DND-41 (cell line): ENCODE measurements around the gene GSAP.

Experiments
- EZH2 ChIP-seq: IDR thresholded peaks from 3 replicates; pipeline ENCODE4 v1.6.1; 2012; ENCODE audit warnings: borderline replicate concordance, low read depth, mild to moderate bottlenecking, moderate library complexity, low read length, inconsistent platforms; ENCODE audit not compliant: severe bottlenecking
- TF ChIP-seq, protein P1 (sequence below): IDR thresholded peaks from 2 replicates; pipeline ENCODE4 v1.5.1; 2012; ENCODE audit warnings: borderline replicate concordance, low read length, moderate library complexity, mild to moderate bottlenecking; ENCODE audit not compliant: poor library complexity, severe bottlenecking; ENCODE audit errors: extremely low read depth

DNA sequence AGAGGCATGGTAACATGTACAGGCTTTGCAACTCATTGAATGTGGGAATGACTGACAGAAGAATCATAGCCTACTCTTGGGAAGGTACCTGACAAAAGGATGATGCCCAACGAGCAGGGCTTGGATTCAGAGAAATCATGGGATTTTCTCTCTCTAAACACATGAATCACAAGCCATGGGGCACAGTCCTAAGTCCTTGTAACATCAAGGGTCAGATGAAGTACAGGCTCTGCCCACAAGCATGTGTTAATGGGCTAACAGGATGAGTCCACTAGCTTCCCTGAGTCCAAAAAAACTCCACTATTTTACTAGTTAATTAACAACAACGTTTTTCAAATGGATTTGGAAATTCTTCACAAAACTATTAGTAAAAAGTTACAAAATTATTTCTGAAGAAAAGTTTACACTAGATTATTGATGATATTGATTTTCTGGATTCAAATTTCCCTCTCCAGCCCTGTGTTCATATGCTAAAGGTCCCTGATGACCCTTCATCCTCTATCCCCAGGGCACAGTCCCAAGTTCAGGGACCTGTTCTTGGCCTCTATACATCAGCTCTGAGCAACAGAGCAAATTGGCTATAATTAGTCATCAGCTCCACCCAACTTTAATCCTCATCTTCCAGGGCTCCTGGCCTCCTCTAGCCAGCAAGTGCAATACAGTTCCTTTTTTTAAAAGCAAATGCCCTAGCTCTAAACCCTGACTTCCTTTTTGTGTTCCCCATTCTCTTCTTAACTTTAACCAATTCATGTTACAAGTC lies 99.8 kb downstream of the GSAP start:
- TF ChIP-seq, protein P1, sequence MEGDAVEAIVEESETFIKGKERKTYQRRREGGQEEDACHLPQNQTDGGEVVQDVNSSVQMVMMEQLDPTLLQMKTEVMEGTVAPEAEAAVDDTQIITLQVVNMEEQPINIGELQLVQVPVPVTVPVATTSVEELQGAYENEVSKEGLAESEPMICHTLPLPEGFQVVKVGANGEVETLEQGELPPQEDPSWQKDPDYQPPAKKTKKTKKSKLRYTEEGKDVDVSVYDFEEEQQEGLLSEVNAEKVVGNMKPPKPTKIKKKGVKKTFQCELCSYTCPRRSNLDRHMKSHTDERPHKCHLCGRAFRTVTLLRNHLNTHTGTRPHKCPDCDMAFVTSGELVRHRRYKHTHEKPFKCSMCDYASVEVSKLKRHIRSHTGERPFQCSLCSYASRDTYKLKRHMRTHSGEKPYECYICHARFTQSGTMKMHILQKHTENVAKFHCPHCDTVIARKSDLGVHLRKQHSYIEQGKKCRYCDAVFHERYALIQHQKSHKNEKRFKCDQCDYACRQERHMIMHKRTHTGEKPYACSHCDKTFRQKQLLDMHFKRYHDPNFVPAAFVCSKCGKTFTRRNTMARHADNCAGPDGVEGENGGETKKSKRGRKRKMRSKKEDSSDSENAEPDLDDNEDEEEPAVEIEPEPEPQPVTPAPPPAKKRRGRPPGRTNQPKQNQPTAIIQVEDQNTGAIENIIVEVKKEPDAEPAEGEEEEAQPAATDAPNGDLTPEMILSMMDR = no peak
- no peak for TF ChIP-seq EZH2
